ENCODE measurements around the gene GHITM.

- no peak for TF ChIP-seq POLR2A (IDR thresholded peaks at IDR 0.05)
- TF ChIP-seq CTCF (IDR thresholded peaks at IDR 0.05) = no peak
These were observed 42.3 kb downstream of the GHITM start for GRCh38 chr10:84181631-84182030.

Measured in esophagus squamous epithelium (tissue), 4 donors.